Epithelial cell of esophagus (primary cell): Measurements from ENCODE around the gene MCFD2.

ENCODE experiments used
- DNase-seq: peaks from one replicate; pipeline ENCODE4 v3.0.0; 2010; ENCODE audit warnings: low read depth
- H3K4me3 ChIP-seq: 2 replicates; pipeline ENCODE4 v1.5.1; 2011; ENCODE audit warnings: mild to moderate bottlenecking, low read length, control low read depth
- TF ChIP-seq, protein P1 (sequence below): IDR thresholded peaks from 2 replicates; pipeline ENCODE4 v1.5.1; 2011; ENCODE audit warnings: low read depth, mild to moderate bottlenecking, low read length, control low read depth, inconsistent platforms; ENCODE audit not compliant: insufficient read depth; ENCODE audit errors: missing control alignments

The MCFD2 gene

DNA sequence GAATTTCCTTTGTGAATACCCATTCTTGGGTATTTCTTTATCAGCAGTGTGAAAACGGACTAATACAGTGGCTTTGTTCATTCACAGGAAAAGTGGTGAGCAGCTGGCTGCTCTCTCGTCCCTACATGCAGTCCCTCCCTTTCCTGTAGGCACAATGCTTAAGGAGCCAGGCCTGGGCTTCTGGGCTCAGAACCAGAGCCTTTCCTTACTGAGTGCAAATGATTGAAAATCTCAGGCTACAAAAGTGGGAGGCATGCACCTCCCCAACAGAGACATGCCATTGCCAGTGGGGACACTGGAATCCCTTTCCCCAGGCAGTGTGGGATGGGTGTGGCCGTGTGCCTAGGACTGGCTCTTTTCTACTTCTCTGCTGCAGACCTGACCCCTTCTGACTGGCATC is 61.3 kb downstream of the MCFD2 start:
- no peak for DNase-seq
- TF ChIP-seq, protein P1, sequence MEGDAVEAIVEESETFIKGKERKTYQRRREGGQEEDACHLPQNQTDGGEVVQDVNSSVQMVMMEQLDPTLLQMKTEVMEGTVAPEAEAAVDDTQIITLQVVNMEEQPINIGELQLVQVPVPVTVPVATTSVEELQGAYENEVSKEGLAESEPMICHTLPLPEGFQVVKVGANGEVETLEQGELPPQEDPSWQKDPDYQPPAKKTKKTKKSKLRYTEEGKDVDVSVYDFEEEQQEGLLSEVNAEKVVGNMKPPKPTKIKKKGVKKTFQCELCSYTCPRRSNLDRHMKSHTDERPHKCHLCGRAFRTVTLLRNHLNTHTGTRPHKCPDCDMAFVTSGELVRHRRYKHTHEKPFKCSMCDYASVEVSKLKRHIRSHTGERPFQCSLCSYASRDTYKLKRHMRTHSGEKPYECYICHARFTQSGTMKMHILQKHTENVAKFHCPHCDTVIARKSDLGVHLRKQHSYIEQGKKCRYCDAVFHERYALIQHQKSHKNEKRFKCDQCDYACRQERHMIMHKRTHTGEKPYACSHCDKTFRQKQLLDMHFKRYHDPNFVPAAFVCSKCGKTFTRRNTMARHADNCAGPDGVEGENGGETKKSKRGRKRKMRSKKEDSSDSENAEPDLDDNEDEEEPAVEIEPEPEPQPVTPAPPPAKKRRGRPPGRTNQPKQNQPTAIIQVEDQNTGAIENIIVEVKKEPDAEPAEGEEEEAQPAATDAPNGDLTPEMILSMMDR: no peak
- no peak overlapping the region for H3K4me3 ChIP-seq

DNA sequence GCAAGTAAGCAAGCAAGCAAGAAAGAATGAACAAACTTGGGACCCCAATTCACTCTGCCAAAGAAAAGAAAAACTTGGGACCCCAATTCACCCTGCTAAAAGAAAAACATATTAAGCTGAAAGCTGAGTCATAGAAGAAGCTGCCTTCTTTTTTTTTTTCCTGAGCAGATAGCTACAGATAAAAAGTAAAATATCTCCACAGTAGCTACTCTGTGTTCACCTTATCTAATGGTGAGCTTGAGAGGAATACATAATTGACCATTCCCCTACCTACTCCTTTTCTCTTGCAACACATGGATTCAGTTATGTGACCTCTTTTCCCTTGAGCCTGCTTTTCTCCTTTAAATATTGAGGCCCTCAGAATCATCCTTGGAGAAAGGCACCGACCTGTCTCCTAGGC is 63.0 kb downstream of the MCFD2 start:
- TF ChIP-seq, protein P1: no peak
- no peak overlapping the region for H3K4me3 ChIP-seq
- DNase-seq: no peak

DNA sequence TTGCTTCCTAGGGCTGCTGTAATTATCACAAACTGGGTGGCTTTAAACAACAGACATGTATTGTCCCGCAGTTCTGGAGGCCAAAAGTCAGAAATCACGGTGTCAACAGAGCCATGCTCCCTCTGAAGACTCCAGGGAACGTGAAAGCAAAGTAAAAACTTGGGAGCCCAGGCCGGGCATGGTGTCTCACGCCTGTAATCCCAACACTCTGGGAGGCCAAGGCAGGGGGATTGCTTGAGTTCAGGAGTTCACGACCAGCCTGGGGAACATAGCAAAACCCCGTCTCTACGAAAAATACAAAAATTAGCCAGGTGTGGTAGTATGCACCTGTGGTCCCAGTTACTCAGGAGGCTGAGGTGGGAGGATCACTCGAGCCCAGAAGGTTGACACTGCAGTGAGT is 63.5 kb downstream of the MCFD2 start:
- no peak overlapping the region for H3K4me3 ChIP-seq
- TF ChIP-seq, protein P1: no peak
- DNase-seq: no peak
